H9 (cell line): ENCODE data around the gene SETD4. TPM values are rescaled to one million over a fixed set of nuclear protein-coding genes. Genes with fewer than 3 reads are reported as not detected.

Experiments
- DNase-seq: peaks from one replicate; pipeline ENCODE4 v3.0.0-alpha.2; 2017
- H2AFZ ChIP-seq: one replicate; pipeline ENCODE4 v1.6.1; 2013; ENCODE audit warnings: mild to moderate bottlenecking, low read length, control low read depth, moderate library complexity
- H2AK5ac ChIP-seq: 2 replicates; pipeline ENCODE4 v1.6.1; 2013; ENCODE audit warnings: low read length, control low read depth, mixed read lengths; ENCODE audit not compliant: insufficient read length
- H2BK120ac ChIP-seq: one replicate; pipeline ENCODE4 v1.6.1; 2013; ENCODE audit warnings: low read depth, mild to moderate bottlenecking, low read length, control low read depth, inconsistent platforms; ENCODE audit not compliant: poor library complexity, severe bottlenecking
- H2BK12ac ChIP-seq: 2 replicates; pipeline ENCODE4 v1.6.1; 2013; ENCODE audit warnings: low read length, control low read depth, mixed read lengths, low read depth; ENCODE audit not compliant: insufficient read length
- H2BK15ac ChIP-seq: 2 replicates; pipeline ENCODE4 v1.6.1; 2013; ENCODE audit warnings: low read depth, low read length, control low read depth
- H2BK20ac ChIP-seq: one replicate; pipeline ENCODE4 v1.6.1; 2013; ENCODE audit warnings: low read depth, mild to moderate bottlenecking, low read length, control low read depth, inconsistent platforms; ENCODE audit not compliant: poor library complexity, severe bottlenecking
- H2BK5ac ChIP-seq: 2 replicates; pipeline ENCODE4 v1.6.1; 2013; ENCODE audit warnings: low read length, control low read depth, mixed read lengths; ENCODE audit not compliant: insufficient read length
- H3K14ac ChIP-seq: 2 replicates; pipeline ENCODE4 v1.6.1; 2013; ENCODE audit warnings: low read length, control low read depth; ENCODE audit not compliant: insufficient read depth
- H3K18ac ChIP-seq: 2 replicates; pipeline ENCODE4 v1.6.1; 2013; ENCODE audit warnings: low read depth, mild to moderate bottlenecking, mixed read lengths, low read length, control low read depth; ENCODE audit not compliant: insufficient read length
- H3K23ac ChIP-seq: 2 replicates; pipeline ENCODE4 v1.6.1; 2013; ENCODE audit warnings: low read length, control low read depth, mixed read lengths, low read depth; ENCODE audit not compliant: insufficient read length
- H3K23me2 ChIP-seq: 2 replicates; pipeline ENCODE4 v1.6.1; 2013; ENCODE audit warnings: low read depth, mild to moderate bottlenecking, mixed read lengths, low read length, control low read depth; ENCODE audit not compliant: insufficient read length, poor library complexity, severe bottlenecking
- H3K27ac ChIP-seq: 2 replicates; pipeline ENCODE4 v1.5.1; 2013; ENCODE audit warnings: low read length, control low read depth, mixed read lengths, low read depth; ENCODE audit not compliant: insufficient read length
- H3K27me3 ChIP-seq: 2 replicates; pipeline ENCODE4 v1.6.1; 2013; ENCODE audit warnings: low read length, control low read depth, inconsistent platforms; ENCODE audit not compliant: insufficient read depth
- H3K4ac ChIP-seq: 2 replicates; pipeline ENCODE4 v1.6.1; 2013; ENCODE audit warnings: low read depth, mild to moderate bottlenecking, control low read depth, inconsistent platforms, low read length, moderate library complexity
- H3K4me1 ChIP-seq: 2 replicates; pipeline ENCODE4 v1.6.1; 2013; ENCODE audit warnings: low read length, control low read depth, inconsistent platforms; ENCODE audit not compliant: insufficient read depth
- H3K4me2 ChIP-seq: 2 replicates; pipeline ENCODE4 v1.6.1; 2013; ENCODE audit warnings: low read length, control low read depth, mixed read lengths; ENCODE audit not compliant: insufficient read length, insufficient read depth
- H3K56ac ChIP-seq: 2 replicates; pipeline ENCODE4 v1.6.1; 2013; ENCODE audit warnings: low read depth, mild to moderate bottlenecking, mixed read lengths, low read length, control low read depth; ENCODE audit not compliant: insufficient read length
- H3K79me1 ChIP-seq: 2 replicates; pipeline ENCODE4 v1.6.1; 2013; ENCODE audit warnings: low read depth, mild to moderate bottlenecking, moderate library complexity, low read length, control low read depth, inconsistent platforms; ENCODE audit not compliant: insufficient read depth, poor library complexity, severe bottlenecking
- H3K79me2 ChIP-seq: 2 replicates; pipeline ENCODE4 v1.6.1; 2013; ENCODE audit warnings: low read length, control low read depth, inconsistent platforms; ENCODE audit not compliant: insufficient read depth
- H3K9ac ChIP-seq: 2 replicates; pipeline ENCODE4 v1.6.1; 2013; ENCODE audit warnings: low read length, control low read depth, mixed read lengths; ENCODE audit not compliant: insufficient read length; ENCODE audit errors: extremely low read depth
- H3K9me3 ChIP-seq: one replicate; pipeline ENCODE4 v1.6.1; 2013; ENCODE audit warnings: low read depth, low read length, inconsistent platforms; ENCODE audit not compliant: control insufficient read depth
- H3T11ph ChIP-seq: one replicate; pipeline ENCODE4 v1.6.1; 2013; ENCODE audit warnings: mild to moderate bottlenecking, low read length, control low read depth, inconsistent platforms
- H4K20me1 ChIP-seq: one replicate; pipeline ENCODE4 v1.6.1; 2013; ENCODE audit not compliant: control insufficient read depth, insufficient read length, insufficient read depth
- H4K5ac ChIP-seq: 2 replicates; pipeline ENCODE4 v1.6.1; 2013; ENCODE audit warnings: low read depth, mild to moderate bottlenecking, mixed read lengths, low read length, control low read depth; ENCODE audit not compliant: insufficient read length
- H4K8ac ChIP-seq: replicated peaks from 2 replicates; pipeline ENCODE4 v1.6.1; 2013; ENCODE audit warnings: low read length, control low read depth, mixed read lengths, low read depth; ENCODE audit not compliant: insufficient read length
- H4K91ac ChIP-seq: 2 replicates; pipeline ENCODE4 v1.6.1; 2013; ENCODE audit warnings: low read depth, mild to moderate bottlenecking, moderate library complexity, mixed read lengths, low read length, control low read depth; ENCODE audit not compliant: insufficient read length
- H3K27ac Mint-ChIP-seq, 3 experiments: 2 replicates in 2 of 3; 3 replicates in 1 of 3; pipeline ENCODE4 v1.8.0; 2020 to 2021; ENCODE audit warnings: mixed read lengths in 3 of 3, mild to moderate bottlenecking in 1 of 3, moderate library complexity in 1 of 3
- H3K27me3 Mint-ChIP-seq: 2 replicates; pipeline ENCODE4 v1.8.0; 2021; ENCODE audit warnings: low read depth, mild to moderate bottlenecking, moderate library complexity, mixed read lengths
- H3K36me3 Mint-ChIP-seq, 3 experiments: 2 replicates in 2 of 3; 3 replicates in 1 of 3; pipeline ENCODE4 v1.8.0; 2020 to 2021; ENCODE audit warnings: low read depth in 3 of 3, mixed read lengths in 3 of 3; ENCODE audit not compliant: insufficient read depth in 1 of 3
- H3K4me1 Mint-ChIP-seq, 2 experiments: 2 replicates each; pipeline ENCODE4 v1.8.0; 2020; ENCODE audit warnings: mixed read lengths in 2 of 2
- H3K4me3 Mint-ChIP-seq, 2 experiments: 2 replicates in 1 of 2; 3 replicates in 1 of 2; pipeline ENCODE4 v1.8.0; 2020 to 2021; ENCODE audit warnings: mild to moderate bottlenecking in 2 of 2, mixed read lengths in 2 of 2, moderate library complexity in 1 of 2
- H3K9me3 Mint-ChIP-seq, 2 experiments: 2 replicates in 1 of 2; 3 replicates in 1 of 2; pipeline ENCODE4 v1.8.0; 2020; ENCODE audit warnings: mild to moderate bottlenecking in 2 of 2, mixed read lengths in 2 of 2, moderate library complexity in 1 of 2
- CTCF ChIP-seq: fragments of 200-600 bp; sonication (generic); conservative IDR thresholded peaks from 3 replicates; pipeline ENCODE4 v1.8.0; 2021; ENCODE audit warnings: antibody characterized with exemption, mild to moderate bottlenecking
- WGBS: extraction: QIAGEN DNeasy Blood & Tissue Kit; methylation state at CpG from one replicate; pipeline ENCODE4 v1.1.7; 2013; ENCODE audit warnings: missing lambda C conversion rate, low lambda C conversion rate, mixed read lengths; ENCODE audit not compliant: insufficient read length; ENCODE audit errors: extremely low coverage; 5-methylcytosine and 5-hydroxymethylcytosine counted together
- total RNA-seq: library from RNA; stranded (reverse); gene quantifications from 2 replicates; pipeline ENCODE4 v1.2.1, GENCODE V29; 2021

Gene SETD4
- total RNA-seq, 1 experiment from 2014 or later: 52.5 TPM

- Histone ChIP-seq H3K79me2 (no peaks in the 10 kb centered on the region), H3K4ac (no peak overlapping the region), H2AFZ (no peak overlapping the region), H4K91ac (no peak overlapping the region), H2BK15ac (no peak overlapping the region), H4K20me1 (no peaks in the 10 kb centered on the region), H3K27ac (no peak overlapping the region), H4K5ac (no peak overlapping the region), H2BK20ac (no peak overlapping the region), H2BK5ac (no peak overlapping the region), H3K56ac (no peak overlapping the region), H3K79me1 (no peaks in the 10 kb centered on the region), H3K23me2 (no peaks in the 10 kb centered on the region), H2BK120ac (no peak overlapping the region), H3K27me3 (no peaks in the 10 kb centered on the region), H2BK12ac (no peak overlapping the region), H4K8ac (no peak overlapping the region), H3K4me1 (no peaks in the 10 kb centered on the region), H2AK5ac (no peak overlapping the region), H3K23ac (no peak overlapping the region), H3K9me3 (no peaks in the 10 kb centered on the region), H3K18ac (no peak overlapping the region), H3T11ph (no peak overlapping the region), H3K4me2 (no peak overlapping the region), H3K9ac (no peak overlapping the region), H3K14ac (no peak overlapping the region)
- no peak overlapping the region for H3K27ac Mint-ChIP-seq
- H3K27me3 Mint-ChIP-seq: no peaks in the 10 kb centered on the region
- no peaks in the 10 kb centered on the region for H3K9me3 Mint-ChIP-seq
- no peaks in the 10 kb centered on the region for H3K4me1 Mint-ChIP-seq
- no peak for DNase-seq
- H3K4me3 Mint-ChIP-seq: no peak overlapping the region
- no peak for TF ChIP-seq CTCF
- H3K36me3 Mint-ChIP-seq: no peaks in the 10 kb centered on the region
- WGBS: no CpG with 5 or more reads among the region's 5 CpGs
Observed at GRCh38 chr21:35987475-35987874, 72.9 kb downstream of the SETD4 start.
